Fibroblast of upper back skin (primary cell): ENCODE measurements around the gene TNFAIP3.

ENCODE experiments used
- DNase-seq: peaks from one replicate; pipeline ENCODE4 v3.0.0-alpha.2; 2013

TNFAIP3 gene

DNA sequence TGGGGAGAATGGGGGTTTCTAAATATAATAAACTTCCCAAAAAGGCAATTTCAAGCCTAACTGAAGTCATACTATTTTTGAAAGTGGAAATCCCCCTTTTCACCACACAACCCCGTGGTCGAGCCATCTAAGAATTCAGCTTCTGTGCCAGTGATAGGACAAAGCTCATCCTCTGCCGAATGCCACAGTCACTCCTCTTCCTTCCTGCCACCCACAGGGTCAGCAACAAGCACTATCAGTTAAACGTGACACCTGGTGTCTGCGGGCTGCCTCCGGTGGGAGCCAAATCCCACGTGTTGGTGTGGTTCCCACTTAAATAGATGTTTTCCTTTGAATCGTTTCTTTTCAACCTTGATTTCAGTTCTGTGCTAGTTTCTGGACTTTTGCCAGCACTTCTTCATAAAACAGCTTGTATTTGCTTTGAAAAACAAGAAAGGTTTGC is 60.7 kb downstream of the TNFAIP3 start:
- DNase-seq = peak; percentile 20

DNA sequence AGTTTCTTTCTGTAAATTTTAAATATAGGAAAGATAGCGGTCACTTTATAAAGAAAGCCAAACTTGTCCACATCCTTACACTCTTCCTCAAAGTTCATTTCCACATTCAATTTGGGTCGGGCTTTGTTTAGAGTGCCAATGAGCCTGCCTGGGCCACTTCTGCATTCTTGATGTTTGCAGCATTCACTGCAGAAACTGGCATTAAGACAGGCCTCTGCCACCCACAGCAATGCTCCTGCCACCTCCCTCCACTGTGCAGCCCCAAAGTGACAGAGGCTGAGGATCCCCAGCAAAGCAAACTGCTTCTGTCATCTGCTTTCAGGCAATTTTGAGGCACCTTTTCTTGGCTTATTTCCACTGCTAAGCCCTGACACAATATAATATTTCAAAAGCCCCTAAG is 61.2 kb downstream of the TNFAIP3 start:
- no peak for DNase-seq

DNA sequence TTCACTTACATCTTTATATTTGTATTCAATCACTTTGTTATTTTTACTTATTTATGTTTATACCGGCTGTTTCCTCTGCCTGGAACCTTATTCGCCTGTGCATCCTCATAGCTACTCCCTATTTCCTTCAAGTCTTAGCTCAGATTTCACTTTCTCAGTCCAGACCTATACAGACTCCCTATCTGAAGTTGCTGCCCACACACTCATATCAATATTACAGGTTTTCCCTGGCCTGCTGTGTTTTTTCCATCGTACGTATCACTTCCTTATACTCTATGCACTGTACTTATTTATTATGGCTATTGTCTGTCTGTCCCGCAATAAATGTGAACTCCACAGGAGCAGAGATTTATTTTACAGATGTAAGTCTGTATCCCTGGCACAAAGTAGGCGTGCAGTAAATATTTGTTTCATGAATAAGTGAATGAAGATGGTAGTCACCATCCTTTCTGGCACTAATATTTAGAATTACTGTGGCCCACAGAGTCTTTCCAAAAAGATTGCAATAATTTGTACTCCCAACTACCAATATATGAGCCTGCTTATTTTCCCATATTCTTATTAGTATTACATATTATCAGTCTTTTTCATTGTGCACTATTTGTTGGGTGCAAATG is 64.9 kb downstream of the TNFAIP3 start:
- DNase-seq = no peak
